ENCODE measurements around the gene CTIF. TPM values are rescaled to one million over a fixed set of nuclear protein-coding genes. Genes with fewer than 3 reads are reported as not detected.

Gene CTIF
- total RNA-seq, 1 donor from 2014 or later, result 54.8 TPM

DNA sequence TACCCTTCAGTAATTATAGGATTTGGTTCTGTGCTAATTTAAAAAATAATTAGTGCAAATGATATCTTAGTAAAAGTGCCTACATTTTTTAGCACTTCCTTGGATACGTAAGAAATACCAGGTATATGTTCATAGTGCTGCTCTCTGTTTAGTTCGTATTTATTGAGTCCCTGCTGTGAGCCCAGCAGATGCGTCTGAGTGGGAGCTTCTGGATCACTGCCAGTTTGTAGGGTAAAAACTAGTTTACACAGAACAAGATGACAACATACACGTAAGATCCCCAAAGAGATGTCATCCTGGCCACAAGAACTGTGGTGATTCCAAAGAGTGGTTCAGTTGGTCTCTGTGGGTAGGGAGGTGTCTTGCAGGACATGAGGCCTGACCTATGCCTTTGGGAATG, 103.2 kb downstream of the CTIF start:
- Histone ChIP-seq H3K27me3 (ENCODE audit: low read depth) (no peaks in the 10 kb centered on the region), H3K36me3 (no peaks in the 10 kb centered on the region), H3K4me1 (no peaks in the 10 kb centered on the region), H3K27ac (no peak overlapping the region), H3K9me3 (no peaks in the 10 kb centered on the region), H3K4me3 (no peak overlapping the region)
- intact Hi-C loops (cut with DNase I), result no loop called here
- no peak for DNase-seq
- no peak for ATAC-seq
- no peak for TF ChIP-seq CTCF (IDR thresholded peaks at IDR 0.05)

DNA sequence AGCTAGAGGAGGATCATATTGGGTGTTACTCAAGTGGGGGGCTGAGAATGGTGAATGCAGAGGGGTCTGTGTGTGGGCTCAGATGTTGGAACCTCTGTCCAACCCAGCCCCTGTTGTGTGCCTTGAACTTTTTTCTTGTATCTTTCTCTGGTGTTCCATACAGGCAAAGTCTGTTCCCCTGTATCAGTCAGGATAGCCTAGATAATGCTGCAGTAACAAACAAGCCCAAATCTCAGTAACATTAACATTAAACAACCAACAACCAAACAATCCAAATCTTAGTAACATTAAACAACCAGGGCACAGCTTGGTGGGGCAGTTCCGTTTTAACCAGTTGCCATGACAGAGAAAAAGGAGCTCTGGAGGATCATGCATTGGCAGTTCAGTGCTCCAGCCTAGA, 103.7 kb downstream of the CTIF start:
- Histone ChIP-seq H3K36me3 (no peaks in the 10 kb centered on the region), H3K27me3 (ENCODE audit: low read depth) (no peaks in the 10 kb centered on the region), H3K9me3 (no peaks in the 10 kb centered on the region), H3K4me3 (no peak overlapping the region), H3K4me1 (no peaks in the 10 kb centered on the region), H3K27ac (no peak overlapping the region)
- DNase-seq (no peak), ATAC-seq (no peak)
- TF ChIP-seq CTCF (IDR thresholded peaks at IDR 0.05), result no peak
- intact Hi-C loops (cut with DNase I), result no loop called here

- ATAC-seq (no peak), DNase-seq (no peak)
- Histone ChIP-seq H3K36me3 (no peaks in the 10 kb centered on the region), H3K4me3 (no peak overlapping the region), H3K27me3 (ENCODE audit: low read depth) (no peaks in the 10 kb centered on the region), H3K4me1 (no peaks in the 10 kb centered on the region), H3K27ac (no peak overlapping the region), H3K9me3 (no peaks in the 10 kb centered on the region)
- no peak for TF ChIP-seq CTCF (IDR thresholded peaks at IDR 0.05)
- intact Hi-C loops (cut with DNase I), result no loop called here
Observed at GRCh38 chr18:48643262-48643661, 104.4 kb downstream of the CTIF start.

GRCh38 chr18:48644029-48644428, 105.2 kb downstream of the CTIF start:
- intact Hi-C loops (cut with DNase I), result no loop called here
- H3K27me3 ChIP-seq (ENCODE audit: low read depth), result no peaks in the 10 kb centered on the region
- H3K4me3 ChIP-seq, result no peak overlapping the region
- DNase-seq (no peak), ATAC-seq (no peak)
- TF ChIP-seq CTCF (IDR thresholded peaks at IDR 0.05), result no peak
- no peaks in the 10 kb centered on the region for H3K9me3 ChIP-seq
- no peak overlapping the region for H3K27ac ChIP-seq
- no peaks in the 10 kb centered on the region for H3K36me3 ChIP-seq
- no peaks in the 10 kb centered on the region for H3K4me1 ChIP-seq

GRCh38 chr18:48645427-48646002, 106.7 kb downstream of the CTIF start:
- Histone ChIP-seq H3K27me3 (ENCODE audit: low read depth) (no peaks in the 10 kb centered on the region), H3K4me1 (no peaks in the 10 kb centered on the region), H3K27ac (no peak overlapping the region), H3K9me3 (no peaks in the 10 kb centered on the region), H3K4me3 (no peak overlapping the region), H3K36me3 (no peaks in the 10 kb centered on the region)
- ATAC-seq (no peak), DNase-seq (no peak)
- intact Hi-C loops (cut with DNase I), result no loop called here
- TF ChIP-seq CTCF (IDR thresholded peaks at IDR 0.05), result no peak

DNA sequence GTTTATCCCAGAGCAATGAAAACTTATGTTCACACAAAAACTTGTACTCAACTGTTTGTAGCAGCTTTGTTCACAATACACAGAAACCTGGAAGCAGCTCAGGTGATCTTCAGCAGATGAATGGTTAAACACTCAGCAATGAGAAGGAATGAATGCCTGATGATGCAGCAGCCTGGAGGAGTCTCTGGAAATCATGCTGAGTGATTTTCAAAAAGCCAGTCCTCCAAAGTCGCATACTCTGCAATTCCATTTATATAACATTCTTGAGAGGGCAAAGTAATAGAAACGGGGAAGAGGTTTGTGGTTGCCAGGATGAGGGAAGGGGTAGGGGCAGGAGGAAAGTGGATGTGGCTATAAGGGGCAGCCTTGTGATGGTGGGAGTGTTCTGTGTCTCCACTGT, 108.1 kb downstream of the CTIF start:
- no peak for ATAC-seq
- H3K4me1 ChIP-seq, result no peaks in the 10 kb centered on the region
- H3K36me3 ChIP-seq, result no peaks in the 10 kb centered on the region
- H3K27me3 ChIP-seq (ENCODE audit: low read depth), result no peaks in the 10 kb centered on the region
- no peaks in the 10 kb centered on the region for H3K9me3 ChIP-seq
- H3K27ac ChIP-seq, result no peak overlapping the region
- intact Hi-C loops (cut with DNase I), result no loop called here
- TF ChIP-seq CTCF (IDR thresholded peaks at IDR 0.05), result no peak
- no peak overlapping the region for H3K4me3 ChIP-seq
- DNase-seq, result no peak
